HEK293T (cell line): ENCODE data around the gene ATXN2.

Source experiments
- CTCF ChIA-PET: fragments of 350-600 bp; formaldehyde crosslinking; extraction: SDS; loops from one replicate; lab custom pipeline; 2021; ENCODE audit warnings: antibody characterized with exemption, inconsistent platforms; lab: Yijun Ruan, JAX
- POLR2A ChIA-PET: fragments of 350-600 bp; formaldehyde crosslinking; extraction: SDS; loops from one replicate; lab custom pipeline; 2020; ENCODE audit warnings: antibody characterized with exemption, inconsistent platforms; lab: Yijun Ruan, JAX
- DNase-seq: peaks from one replicate; pipeline ENCODE4 v3.0.0; 2012; ENCODE audit warnings: mixed read lengths; ENCODE audit errors: extremely low spot score
- ARNT ChIP-seq: fragments of 450-650 bp; IDR thresholded peaks from 2 replicates; pipeline ENCODE4 v1.6.1; 2017; ENCODE audit warnings: mild to moderate bottlenecking
- BHLHE40 ChIP-seq: fragments of 450-650 bp; IDR thresholded peaks from 2 replicates; pipeline ENCODE4 v1.6.1; 2016; ENCODE audit warnings: mild to moderate bottlenecking, moderate library complexity, borderline replicate concordance
- CTBP1 ChIP-seq: fragments of 450-650 bp; IDR thresholded peaks from 2 replicates; pipeline ENCODE4 v1.6.1; 2016; ENCODE audit warnings: borderline replicate concordance
- ELF4 ChIP-seq: fragments of 450-650 bp; IDR thresholded peaks from 2 replicates; pipeline ENCODE4 v1.6.1; 2017; ENCODE audit warnings: antibody characterized with exemption
- FOXA1 ChIP-seq: fragments of 450-650 bp; IDR thresholded peaks from 2 replicates; pipeline ENCODE4 v1.6.1; 2016; ENCODE audit warnings: mild to moderate bottlenecking
- FOXK2 ChIP-seq: fragments of 450-650 bp; IDR thresholded peaks from 2 replicates; pipeline ENCODE4 v1.6.1; 2016; ENCODE audit warnings: mild to moderate bottlenecking
- FOXM1 ChIP-seq: fragments of 450-650 bp; IDR thresholded peaks from 2 replicates; pipeline ENCODE4 v1.6.1; 2017; ENCODE audit warnings: mild to moderate bottlenecking, borderline replicate concordance
- HDGF ChIP-seq: fragments of 450-650 bp; IDR thresholded peaks from 2 replicates; pipeline ENCODE4 v1.6.1; 2017; ENCODE audit warnings: antibody characterized with exemption, borderline replicate concordance
- L3MBTL2 ChIP-seq: fragments of 450-650 bp; conservative IDR thresholded peaks from 2 replicates; pipeline ENCODE4 v1.6.1; 2016; ENCODE audit warnings: mild to moderate bottlenecking
- LEF1 ChIP-seq: fragments of 450-650 bp; IDR thresholded peaks from 2 replicates; pipeline ENCODE4 v1.6.1; 2017; ENCODE audit warnings: mild to moderate bottlenecking, borderline replicate concordance
- NFRKB ChIP-seq: fragments of 450-650 bp; IDR thresholded peaks from 2 replicates; pipeline ENCODE4 v1.6.1; 2016; ENCODE audit warnings: mild to moderate bottlenecking, moderate library complexity
- PKNOX1 ChIP-seq: fragments of 450-650 bp; IDR thresholded peaks from 2 replicates; pipeline ENCODE4 v1.6.1; 2016
- SP1 ChIP-seq: fragments of 450-650 bp; IDR thresholded peaks from 2 replicates; pipeline ENCODE4 v1.6.1; 2017
- SUZ12 ChIP-seq: fragments of 450-650 bp; IDR thresholded peaks from 2 replicates; pipeline ENCODE4 v1.6.1; 2016; ENCODE audit warnings: mild to moderate bottlenecking
- TARDBP ChIP-seq: fragments of 450-650 bp; IDR thresholded peaks from 2 replicates; pipeline ENCODE4 v1.6.1; 2016
- ZNF384 ChIP-seq: fragments of 450-650 bp; IDR thresholded peaks from 2 replicates; pipeline ENCODE4 v1.6.1; 2016

ATXN2 gene

GRCh38 chr12:111408686-111409402 is 190.3 kb downstream of the ATXN2 start:
- POLR2A ChIA-PET = interaction anchor here (0.8 kb wide), 1 partner anchor 12 kb away, joined by 3 read pairs; no protein-coding TSS in a partner anchor
- CTCF ChIA-PET = no interaction called here
- DNase-seq = no peak
- no peak for TF ChIP-seq NFRKB
- no peak for TF ChIP-seq ELF4
- no peak for TF ChIP-seq HDGF
- no peak for TF ChIP-seq PKNOX1
- TF ChIP-seq FOXM1 = no peak
- TF ChIP-seq FOXA1 = no peak
- no peak for TF ChIP-seq TARDBP
- TF ChIP-seq L3MBTL2 = no peak
- TF ChIP-seq SUZ12 = no peak
- TF ChIP-seq FOXK2 = no peak
- TF ChIP-seq ARNT = no peak

DNA sequence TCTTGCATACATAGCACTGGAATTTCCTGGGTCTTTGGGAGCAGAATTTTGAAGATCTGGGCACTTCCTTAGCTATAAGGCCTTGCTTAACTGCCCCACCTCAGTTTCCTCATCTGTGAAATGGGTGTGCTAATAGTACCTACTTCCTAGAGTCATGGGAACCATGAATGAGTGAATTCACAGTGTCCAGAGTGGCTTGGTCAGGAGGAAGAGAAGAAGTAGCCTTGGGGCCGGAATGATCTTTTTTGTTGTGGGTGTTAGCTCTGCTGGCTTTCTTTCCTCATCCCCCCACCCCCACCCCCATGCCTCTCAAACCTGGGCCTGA is 191.0 kb downstream of the ATXN2 start:
- no peak for TF ChIP-seq SP1
- no peak for TF ChIP-seq ARNT
- TF ChIP-seq FOXA1 = no peak
- no peak for TF ChIP-seq BHLHE40
- TF ChIP-seq FOXK2 = no peak
- no peak for TF ChIP-seq TARDBP
- TF ChIP-seq SUZ12 = no peak
- TF ChIP-seq PKNOX1 = no peak
- no peak for TF ChIP-seq ELF4
- TF ChIP-seq L3MBTL2 = no peak
- TF ChIP-seq CTBP1 = no peak
- no peak for TF ChIP-seq ZNF384
- CTCF ChIA-PET = no interaction called here
- POLR2A ChIA-PET = interaction anchor here (0.8 kb wide), 1 partner anchor 11 kb away, joined by 3 read pairs; no protein-coding TSS in a partner anchor
- no peak for DNase-seq

- CTCF ChIA-PET = no interaction called here
- POLR2A ChIA-PET = no interaction called here
- no peak for DNase-seq
- TF ChIP-seq SUZ12 (no peak), L3MBTL2 (no peak), TARDBP (no peak), ARNT (no peak), NFRKB (no peak), PKNOX1 (no peak), SP1 (no peak)
These were observed 191.6 kb downstream of the ATXN2 start for GRCh38 chr12:111407377-111408115.

DNA sequence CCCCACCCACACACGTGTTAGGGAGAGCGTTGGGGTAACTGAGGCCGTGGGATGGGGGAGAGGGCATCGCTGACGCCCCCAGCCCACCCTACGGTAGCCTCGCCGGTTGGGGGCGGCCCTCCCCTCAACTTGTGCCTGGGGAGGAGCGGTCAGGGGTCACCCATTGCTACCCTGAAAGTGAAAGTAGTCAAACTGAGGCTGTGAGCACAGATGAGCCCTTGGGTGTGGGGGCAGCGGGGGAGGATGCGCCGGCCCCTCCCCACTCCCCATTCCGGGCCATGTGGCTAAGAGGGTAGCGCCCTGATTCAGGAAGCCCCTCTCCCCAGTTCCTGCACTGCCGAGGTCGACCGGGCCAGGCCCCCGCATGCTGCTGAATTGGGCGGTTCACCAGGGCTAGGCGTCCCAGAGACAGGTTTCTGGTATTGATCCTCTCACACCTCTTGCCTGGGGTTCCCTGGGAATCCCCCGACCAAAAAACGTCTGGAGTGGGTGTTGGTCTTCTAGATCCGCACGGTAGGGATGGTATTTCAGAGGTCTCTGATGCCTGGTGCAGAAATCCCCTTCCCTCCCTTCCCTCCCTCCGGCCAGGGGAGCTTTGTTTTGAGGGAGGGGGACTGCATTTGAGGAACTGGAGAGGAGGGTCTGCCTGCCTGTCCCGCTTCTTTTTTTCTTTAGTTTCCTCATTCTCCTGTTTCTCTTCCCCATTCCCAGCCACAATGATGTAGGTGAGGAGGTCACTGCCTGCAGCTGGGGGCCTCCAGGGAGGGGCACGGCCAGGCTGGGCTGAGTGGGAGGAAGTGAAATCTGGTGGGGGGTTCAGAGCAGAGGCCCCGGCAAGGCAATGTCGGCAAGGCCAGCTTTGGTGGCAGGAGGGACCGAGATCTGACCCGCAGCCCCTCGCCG is 192.4 kb downstream of the ATXN2 start:
- CTCF ChIA-PET = no interaction called here
- POLR2A ChIA-PET = no interaction called here
- TF ChIP-seq FOXK2 (no peak), SUZ12 (no peak), ELF4 (no peak), BHLHE40 (no peak), FOXA1 (no peak), NFRKB (no peak), TARDBP (no peak), ARNT (no peak), LEF1 (no peak), FOXM1 (no peak), ZNF384 (no peak), CTBP1 (no peak), PKNOX1 (no peak), L3MBTL2 (no peak), HDGF (no peak)
- no peak for DNase-seq

- DNase-seq = no peak
- TF ChIP-seq FOXA1 = no peak
- no peak for TF ChIP-seq TARDBP
- no peak for TF ChIP-seq PKNOX1
- CTCF ChIA-PET = no interaction called here
- POLR2A ChIA-PET = no interaction called here
These were observed 193.1 kb downstream of the ATXN2 start, which contains the start of gene SH2B3 for GRCh38 chr12:111405859-111406473. Gene SH2B3, plus strand, starts transcription at chr12:111405923. Its CDS starts 12,223 bp downstream, at chr12:111418146.
